ENCODE results near the gene NPR2. TPM values are rescaled to one million over a fixed set of nuclear protein-coding genes. Genes with fewer than 3 reads are reported as not detected.

The NPR2 gene
- polyA plus RNA-seq, 4 donors = 27.1 to 55.5 (median 30.6) TPM

DNA sequence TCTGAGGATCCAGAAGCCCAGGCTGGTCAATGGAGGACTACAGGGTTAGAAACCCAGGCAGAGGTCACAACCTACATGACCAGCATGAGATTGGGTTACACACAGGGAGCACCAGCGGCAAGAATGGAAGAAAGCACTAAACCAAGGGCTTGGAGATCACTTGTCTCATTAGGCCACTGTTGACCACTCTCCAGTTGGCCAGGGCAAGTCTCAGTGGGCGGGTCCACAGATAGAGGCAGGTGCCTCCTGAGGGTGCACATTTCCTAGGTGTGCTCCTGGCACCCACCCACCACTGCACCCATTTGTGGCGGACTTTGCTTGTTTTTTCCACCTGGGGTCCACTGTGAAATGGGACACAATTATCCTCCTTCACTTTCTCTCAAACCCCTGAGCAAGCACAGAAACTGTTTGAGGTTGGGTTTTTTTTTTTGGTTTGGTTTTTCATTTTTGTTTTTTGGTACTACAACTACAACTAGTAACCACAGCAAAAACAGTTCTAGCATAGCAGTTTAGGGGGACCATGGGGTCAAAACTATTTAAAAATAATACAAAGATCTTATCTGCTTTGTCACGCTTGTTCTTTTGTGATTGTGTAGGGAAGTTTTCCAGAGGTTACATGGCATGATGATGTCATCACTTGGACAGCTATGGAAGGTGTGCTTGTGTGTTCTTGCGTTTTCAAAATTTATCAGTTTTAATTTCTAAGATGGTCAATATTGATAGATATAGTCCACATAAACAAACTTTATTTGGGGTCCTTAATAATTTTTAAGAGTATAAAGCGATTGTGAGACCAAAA lies 6.1 kb downstream of the NPR2 start:
- DNase-seq (ENCODE audit: low read depth in 4 of 4, low spot score in 3 of 4) = no peak

DNA sequence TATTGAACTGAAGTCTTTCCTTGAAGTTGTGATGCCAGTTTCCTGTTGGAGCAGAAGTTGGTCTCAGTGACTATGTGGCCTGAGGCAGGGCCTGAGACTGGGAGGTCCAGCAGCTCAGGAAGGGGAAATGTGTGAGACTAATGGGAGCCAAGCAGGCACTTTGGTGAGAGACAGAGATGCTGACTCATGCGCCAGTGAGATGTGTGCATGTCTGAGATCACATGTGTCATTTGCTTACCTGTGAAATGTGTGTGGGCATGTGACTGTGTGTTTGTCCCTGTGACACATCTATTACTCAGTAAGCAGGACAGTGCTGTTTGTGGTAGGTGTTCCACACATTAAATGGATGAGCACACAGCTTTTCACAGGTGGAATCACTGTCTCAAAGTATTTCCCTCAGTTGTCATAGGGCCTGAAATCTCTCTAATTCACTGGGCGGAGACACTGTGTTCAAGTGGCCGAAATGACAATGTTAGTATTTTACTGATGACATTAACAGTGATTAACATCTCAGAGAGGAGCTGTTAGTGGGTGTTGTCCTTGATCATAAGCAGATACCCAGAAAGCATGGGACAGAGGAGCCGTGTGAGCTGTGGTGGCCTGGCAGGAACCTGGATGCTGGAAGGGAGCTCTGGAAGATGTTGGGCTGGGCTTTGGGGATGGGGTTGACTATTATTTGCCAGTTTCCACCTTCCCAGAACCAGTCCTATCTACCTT lies 7.4 kb downstream of the NPR2 start:
- no peak for DNase-seq (ENCODE audit: low read depth in 4 of 4, low spot score in 3 of 4)

DNA sequence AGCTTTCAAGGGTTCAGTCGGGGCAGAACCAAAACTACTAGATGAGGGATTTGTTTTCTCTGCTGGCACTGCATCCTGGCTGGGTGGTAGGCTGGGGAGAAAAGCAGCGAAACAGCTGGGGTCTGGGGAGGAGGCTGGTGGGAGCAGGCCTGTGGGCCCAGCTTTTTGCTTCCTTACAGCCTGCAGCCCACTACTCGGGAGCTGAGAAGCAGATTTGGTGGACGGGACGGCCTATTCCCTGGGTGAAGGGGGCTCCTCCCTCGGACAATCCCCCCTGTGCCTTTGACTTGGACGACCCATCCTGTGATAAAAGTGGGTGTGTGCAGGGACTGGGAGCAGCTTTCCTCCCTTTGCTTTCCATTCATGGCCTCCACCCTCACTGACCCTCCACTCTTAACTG lies 9.1 kb downstream of the NPR2 start:
- no peak for DNase-seq (ENCODE audit: low read depth in 4 of 4, low spot score in 3 of 4)

DNA sequence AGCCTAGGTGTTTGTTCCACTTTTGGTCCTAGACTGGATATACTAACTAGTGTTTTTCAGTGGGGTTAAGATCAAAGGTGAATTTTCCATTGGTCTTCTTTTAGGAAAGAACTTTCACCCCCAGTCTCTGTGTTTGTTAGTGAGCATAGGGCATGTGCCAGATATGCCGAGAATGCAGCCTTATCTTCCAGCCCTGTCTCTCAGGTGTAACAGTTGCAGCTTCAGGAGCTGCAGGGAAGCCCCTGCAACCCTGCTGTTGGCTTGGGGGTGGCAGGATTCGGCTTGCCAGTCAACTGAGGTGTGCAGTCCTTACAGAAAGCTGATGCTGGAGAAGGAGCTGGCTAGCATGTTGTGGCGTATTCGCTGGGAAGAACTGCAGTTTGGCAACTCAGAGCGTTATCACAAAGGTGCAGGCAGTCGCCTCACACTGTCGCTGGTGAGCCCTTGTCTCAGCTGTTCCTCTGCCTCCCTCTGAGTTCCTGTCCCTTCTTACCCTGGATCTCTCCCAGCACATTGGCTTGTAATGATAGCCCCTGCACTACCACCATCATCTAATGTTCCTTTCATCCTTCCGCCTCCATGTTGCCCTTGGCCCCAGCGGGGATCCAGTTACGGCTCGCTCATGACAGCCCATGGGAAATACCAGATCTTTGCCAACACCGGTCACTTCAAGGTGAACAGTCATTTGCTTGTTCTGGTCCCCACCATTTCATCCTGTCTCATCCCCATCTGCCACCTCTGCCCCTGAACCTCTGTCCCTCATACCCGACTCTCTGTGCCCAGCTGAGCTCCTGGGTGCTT lies 10.1 kb downstream of the NPR2 start:
- DNase-seq (ENCODE audit: low read depth in 4 of 4, low spot score in 3 of 4) = no peak

DNA sequence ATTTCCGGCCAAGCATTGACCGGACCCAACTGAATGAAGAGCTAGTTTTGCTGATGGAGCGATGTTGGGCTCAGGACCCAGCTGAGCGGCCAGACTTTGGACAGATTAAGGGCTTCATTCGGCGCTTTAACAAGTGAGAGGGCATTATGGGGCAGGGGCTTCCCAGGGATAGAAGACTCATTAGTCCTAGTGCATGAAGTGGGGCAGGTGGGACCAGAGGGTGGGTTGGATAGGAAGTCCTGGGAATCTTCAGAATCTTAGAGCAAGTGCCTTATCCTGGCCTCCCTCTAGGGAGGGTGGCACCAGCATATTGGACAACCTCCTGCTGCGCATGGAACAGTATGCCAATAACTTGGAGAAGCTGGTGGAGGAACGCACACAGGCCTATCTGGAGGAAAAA lies 14.7 kb downstream of the NPR2 start:
- DNase-seq (ENCODE audit: low read depth in 4 of 4, low spot score in 3 of 4) = no peak

DNA sequence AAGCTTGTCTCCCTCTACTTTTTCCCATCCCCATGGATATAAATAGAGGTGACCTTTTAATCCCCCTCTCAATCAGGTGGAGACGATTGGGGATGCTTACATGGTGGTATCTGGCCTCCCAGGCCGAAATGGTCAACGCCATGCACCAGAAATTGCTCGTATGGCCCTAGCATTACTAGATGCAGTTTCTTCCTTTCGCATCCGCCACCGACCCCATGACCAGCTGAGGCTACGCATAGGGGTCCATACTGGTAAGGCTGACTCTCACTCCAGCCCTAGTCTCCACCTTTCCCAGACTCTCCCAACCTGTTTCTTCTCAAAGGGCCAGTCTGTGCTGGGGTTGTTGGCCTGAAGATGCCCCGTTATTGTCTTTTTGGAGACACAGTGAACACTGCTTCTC lies 17.0 kb downstream of the NPR2 start:
- DNase-seq (ENCODE audit: low read depth in 4 of 4, low spot score in 3 of 4) = no peak

DNA sequence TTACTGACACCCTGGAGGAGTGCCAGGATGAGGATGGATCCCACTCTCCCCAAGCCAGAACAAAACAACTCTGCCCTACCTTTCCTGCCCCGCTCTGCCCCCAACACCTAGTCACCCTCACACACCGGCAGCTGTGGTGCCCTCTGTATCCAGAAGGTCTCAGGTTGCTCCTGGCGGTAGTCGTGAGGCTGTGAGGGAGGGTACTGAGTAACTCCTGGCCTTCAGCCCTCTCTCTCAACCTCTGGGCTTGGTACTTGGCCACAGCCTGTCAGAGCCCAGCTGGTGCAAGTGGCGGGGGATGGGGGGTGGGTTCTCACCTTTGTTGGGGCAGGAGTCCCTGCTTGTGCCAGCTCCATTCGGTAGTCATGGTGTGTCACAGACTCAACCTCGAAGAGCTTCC lies 18.7 kb downstream of the NPR2 start:
- DNase-seq (ENCODE audit: low read depth in 4 of 4, low spot score in 3 of 4) = no peak

DNA sequence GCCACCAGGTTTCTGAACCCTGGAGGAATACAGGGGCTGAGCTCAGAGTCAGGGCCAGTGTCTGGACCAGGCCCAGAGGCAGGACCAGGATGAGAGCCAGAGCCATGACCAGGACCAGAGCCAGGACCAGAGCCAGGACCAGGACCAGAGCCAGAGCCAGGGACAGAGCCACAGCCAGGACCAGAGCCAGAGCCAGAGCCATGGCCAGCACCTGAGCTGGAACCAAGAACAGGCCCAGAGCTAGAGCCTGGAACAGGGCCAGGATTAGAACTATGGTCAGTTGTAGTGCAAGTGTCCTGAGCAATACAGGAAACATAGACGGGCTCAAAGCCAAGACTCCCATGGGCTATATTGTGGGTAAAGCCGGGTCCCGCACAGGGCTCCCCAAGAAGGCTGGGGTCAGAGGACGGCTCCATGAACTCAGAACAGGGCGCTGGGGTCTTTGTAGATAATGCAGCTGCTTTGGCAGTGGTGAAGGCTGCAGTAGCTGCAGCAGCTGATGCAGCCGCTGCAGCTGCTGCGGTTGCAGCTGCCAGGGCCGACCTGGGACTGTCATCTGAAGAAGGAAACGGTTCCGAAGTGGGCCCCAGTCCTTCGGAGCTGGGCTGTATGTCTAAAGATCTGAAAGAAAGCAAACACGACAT lies 20.1 kb downstream of the NPR2 start:
- no peak for DNase-seq (ENCODE audit: low read depth in 4 of 4, low spot score in 3 of 4)

DNA sequence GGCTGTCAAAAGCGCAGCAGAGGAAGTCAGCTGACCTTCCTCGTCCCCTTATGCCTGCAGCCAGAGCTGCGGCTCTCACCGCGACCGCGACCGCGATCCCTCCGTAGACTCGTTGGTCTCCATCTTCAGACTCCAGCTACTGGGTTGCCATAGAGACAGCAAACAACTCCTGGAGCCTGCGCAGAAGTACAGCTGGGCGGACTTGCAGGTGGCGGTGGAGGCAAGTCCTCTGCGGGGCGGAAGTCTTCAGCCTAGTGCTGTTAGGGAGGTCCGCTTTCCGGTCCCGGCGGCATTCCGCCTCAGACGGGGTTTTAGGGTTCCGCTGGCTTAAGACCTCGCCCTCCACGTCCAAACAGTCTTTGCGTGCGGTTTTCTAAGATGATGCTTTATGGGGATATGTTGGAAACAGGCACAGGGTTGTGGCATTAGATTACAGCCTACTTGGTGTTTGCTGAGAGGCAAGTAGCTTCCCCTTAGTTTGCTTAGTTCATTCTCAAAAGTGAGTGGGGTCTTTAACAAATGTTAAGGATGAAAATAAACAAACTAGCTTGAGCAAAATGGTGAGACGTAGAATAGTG lies 20.7 kb downstream of the NPR2 start, which contains the start of gene SPAG8:
Gene SPAG8 (minus strand): TSS at position 238 of the 578 bp plus-strand sequence. CDS start 115 bp downstream, at position 123.
- peak in 2 of 4 donors; percentile 71 to 91 for DNase-seq (ENCODE audit: low read depth in 4 of 4, low spot score in 3 of 4)

DNA sequence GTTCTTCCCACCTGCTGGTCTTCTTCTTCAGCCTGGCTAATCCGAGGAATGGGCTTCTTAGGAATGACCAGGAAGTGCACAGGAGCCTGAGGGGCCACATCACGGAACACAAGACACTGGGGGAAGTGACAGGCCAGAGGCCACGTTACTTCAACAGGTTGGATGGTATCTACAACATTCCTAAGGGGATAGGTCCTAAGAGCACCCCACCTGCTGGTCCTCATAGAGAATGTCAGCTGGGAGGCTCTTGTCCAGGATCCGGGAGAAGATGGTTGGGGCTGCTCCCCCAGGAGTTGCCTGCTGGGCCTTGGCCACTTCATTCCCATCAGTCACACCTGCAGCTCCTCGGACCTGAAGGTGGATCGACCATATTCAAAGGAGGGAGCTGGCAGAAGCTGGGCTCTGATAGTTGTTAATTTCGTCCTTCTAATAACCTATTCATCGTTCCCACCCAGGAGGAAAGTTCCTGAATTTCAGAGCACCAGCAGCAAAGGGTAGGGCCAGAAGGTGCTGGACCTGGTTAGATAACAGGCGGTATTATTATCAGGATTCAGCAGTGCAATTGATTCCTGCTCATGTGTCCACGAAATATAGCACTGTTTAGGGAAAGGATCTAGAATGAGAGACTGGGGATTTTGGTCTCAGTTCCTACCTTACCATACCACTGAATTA lies 22.2 kb downstream of the NPR2 start:
- DNase-seq (ENCODE audit: low read depth in 4 of 4, low spot score in 3 of 4) = no peak

DNA sequence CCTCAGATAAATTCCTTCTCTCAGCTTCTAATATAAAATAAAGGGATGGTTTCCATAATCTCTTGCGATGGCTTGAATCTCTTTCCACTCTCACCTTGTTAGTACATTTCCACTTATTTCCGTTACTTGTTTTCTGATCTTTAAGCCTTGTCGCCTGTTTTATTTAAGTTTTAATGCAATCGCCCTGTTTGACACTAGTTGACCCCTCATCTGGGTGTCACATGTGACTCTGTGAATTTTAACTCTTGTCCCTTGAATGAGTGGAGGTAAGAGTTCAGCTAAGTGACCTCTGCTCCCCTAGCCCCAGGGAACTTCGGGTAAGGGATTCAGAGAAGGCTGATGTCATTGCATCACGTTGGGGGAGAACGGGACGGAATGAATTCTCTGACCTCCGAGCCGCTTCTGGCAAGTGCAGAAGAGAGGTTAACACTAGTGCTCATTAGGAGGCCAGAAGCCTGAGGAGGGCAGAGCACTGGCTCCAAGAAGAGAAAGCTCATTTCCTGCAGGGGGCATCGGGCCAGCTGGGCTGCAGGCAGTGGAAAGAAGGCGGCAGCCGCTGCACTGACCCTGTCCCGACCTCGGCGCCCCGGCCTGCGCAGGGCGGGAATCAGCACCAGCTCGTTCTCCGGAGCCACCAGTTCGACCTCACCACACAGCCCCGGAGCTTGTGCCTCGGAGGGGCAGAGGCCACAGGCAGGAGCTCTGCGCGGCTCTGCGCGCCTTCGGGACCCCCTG lies 22.9 kb downstream of the NPR2 start:
- no peak for DNase-seq (ENCODE audit: low read depth in 4 of 4, low spot score in 3 of 4)

DNA sequence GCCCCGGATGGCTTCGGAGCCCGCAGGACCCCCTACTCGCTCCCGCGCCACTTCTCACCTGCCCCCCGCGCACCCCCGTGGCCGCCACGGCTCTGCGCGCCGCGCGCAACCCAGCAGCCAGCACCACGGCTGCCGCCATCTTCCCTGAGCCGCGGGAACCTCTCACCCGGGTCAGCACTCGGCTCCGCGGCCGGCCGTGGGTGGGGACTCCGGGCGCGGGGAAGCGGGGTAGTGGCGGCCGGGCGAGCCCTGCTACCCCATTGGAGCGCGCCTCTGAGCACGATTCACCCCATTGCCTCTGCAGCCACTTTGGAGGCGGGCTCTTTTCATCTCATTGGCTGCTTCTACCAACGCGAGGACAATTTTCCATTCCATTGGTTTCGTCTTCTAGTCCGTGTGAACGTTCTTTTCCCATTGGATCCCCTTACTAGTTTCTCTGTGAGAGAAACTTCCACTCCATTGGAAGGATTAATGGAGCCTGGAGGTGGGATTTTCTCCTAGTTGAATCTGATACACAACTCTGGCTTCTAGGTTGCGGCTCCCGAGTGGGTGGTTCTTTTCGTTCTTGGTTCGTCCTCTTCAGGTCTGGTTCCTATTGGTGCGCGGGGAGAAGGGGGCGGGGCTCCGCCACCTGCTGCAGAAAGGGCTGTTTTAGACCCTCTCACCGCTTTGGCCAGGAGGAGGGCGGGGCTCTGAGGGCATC lies 23.6 kb downstream of the NPR2 start, which contains the start of gene HINT2:
Gene HINT2 (minus strand): TSS at position 202 of the 703 bp plus-strand sequence. CDS start 63 bp downstream, at position 139.
- peak; percentile 94 to 97 (median 96) for DNase-seq (ENCODE audit: low read depth in 4 of 4, low spot score in 3 of 4)

DNA sequence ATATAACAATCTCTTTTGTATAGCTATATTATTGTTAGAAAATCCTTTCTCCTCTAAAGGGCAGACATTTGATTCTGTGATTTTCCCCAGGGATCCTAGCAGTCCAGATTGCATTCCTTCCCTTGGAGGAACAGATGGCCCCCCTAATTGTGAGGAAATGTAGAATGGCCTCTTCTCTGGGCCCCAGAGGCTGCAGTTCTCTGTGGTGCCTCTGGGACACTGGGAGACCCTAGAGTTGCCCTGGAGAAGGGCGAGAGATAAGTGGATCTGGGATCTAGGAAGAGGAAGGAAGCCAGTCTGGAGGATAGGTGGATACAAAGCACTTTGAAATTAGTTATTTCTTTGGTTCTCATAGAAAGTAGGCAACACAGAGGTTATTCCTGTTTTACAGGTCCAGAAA lies 25.3 kb downstream of the NPR2 start:
- no peak for DNase-seq (ENCODE audit: low read depth in 4 of 4, low spot score in 3 of 4)

DNA sequence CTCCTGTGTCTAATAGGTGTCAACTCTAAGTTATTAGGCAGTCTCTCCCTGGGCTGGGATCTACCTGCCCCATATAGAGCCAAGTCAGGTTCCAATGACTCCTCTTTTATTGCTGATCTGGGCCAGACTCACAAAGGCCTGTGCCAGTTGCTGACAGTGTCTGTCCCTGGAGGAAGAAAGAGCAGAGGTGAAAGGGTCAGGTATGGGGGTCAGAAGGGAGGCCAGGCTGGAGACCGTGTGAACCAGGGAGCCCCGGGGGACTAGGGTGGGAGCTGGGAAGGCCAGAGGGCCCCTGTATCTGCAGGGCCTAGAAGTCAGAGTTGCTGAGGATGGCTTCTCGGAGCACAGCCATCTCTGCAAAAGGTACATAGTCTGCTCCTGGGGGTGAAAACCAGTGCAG lies 26.9 kb downstream of the NPR2 start:
- DNase-seq (ENCODE audit: low read depth in 4 of 4, low spot score in 3 of 4) = no peak

DNA sequence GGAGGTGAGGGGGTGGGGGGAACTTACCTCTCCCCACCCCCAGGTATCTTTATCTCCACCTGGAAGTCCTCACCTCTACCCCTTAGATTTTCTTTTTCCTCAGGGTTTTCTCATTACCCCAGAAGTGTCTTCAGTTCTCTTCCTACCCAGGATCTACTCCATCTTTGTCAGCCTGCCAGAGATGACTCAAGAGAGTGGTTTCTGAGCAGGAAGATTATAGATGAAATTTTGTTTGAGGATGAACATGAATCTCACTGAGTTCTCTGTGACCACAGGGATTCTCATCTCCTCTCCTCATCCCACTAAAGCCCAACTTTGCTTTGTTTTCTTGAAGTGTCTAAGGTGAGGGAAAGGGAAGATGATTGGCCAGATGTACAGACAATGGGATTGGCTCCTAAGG lies 28.7 kb downstream of the NPR2 start:
- no peak for DNase-seq (ENCODE audit: low read depth in 4 of 4, low spot score in 3 of 4)

DNA sequence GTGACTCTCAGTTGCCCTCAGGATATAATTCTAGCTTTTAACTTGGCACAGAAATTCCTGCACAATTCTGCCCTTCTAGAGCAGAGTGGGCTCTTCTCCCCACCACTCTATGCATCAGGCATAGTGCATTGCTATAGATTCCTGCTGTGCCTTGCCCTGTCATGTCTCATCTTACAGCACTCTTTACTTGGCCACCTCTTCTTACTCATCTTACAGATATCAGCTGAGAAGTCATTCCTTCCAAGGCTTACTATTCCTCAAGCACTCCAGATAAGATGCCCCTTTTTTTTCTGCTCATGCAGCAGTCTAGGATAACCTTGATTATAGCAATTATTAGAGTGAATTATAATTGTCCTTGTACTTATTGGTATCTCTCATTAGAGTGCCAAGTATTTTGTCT lies 31.5 kb downstream of the NPR2 start:
- DNase-seq (ENCODE audit: low read depth in 4 of 4, low spot score in 3 of 4) = no peak

DNA sequence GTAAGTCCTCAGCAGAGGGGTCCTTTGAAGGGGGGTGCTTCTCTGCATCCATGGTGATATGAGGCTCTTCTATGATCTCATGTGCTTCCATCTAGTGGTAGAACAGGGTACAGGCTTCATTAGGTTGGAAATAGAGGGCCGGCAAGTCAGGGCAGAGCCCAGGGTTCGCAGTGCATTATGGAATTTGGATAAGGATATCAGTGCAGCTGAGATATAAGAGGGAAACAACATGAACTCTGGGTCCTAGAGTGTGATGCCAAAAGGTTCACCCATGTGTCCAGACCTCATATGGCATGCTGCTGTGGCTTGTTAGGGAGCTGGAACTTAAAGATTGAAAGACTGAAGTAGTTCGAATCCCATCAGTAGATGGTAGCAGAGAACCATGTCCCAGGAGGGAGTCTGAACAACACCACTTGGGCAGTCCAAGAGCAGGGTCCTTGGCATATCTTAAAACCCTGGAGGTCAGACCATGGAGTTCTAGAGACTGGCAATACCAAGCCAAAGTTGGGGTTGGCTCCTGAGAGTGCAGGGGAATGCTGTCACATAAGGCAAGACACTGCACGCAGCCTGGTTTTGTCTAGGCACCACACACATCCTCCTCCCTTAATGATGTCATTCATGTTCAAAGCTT lies 34.8 kb downstream of the NPR2 start:
- no peak for DNase-seq (ENCODE audit: low read depth in 4 of 4, low spot score in 3 of 4)

DNA sequence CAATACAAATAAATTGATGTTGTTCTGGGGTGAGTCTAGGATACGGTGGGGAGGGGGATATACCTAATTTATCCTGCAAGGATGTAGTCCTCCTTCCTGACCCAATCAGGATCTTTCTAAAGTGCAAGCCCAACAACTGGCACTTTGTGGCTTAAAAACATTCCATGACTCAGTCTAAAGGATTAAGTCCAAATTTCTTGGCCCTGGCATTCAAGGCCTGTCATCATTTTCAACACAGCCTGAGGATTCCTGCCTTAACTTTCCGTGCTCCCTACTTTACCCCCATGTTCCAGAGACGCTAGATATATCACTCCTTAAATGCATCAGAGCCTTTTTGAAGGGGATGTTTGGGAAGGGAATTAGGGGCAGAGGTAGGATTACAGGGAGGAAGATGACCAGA lies 36.1 kb downstream of the NPR2 start:
- DNase-seq (ENCODE audit: low read depth in 4 of 4, low spot score in 3 of 4) = no peak
